KOPT-K1 (cell line): ENCODE results near the gene SLC9A2.

ENCODE experiments used
- H3K27ac ChIP-seq: fragments of 200-600 bp; sonication (generic); 2 replicates; pipeline ENCODE4 v1.5.1; 2016; ENCODE audit warnings: antibody characterized with exemption, mild to moderate bottlenecking, low read depth, low read length; ENCODE audit not compliant: poor library complexity, severe bottlenecking
- H3K36me3 ChIP-seq: fragments of 200-600 bp; sonication (generic); 2 replicates; pipeline ENCODE4 v1.5.1; 2017; ENCODE audit warnings: antibody characterized with exemption, mild to moderate bottlenecking, low read length, moderate library complexity; ENCODE audit not compliant: insufficient read depth
- H3K9me3 ChIP-seq: fragments of 200-600 bp; sonication (generic); 2 replicates; pipeline ENCODE4 v1.5.1; 2017; ENCODE audit warnings: antibody characterized with exemption, low read length, mild to moderate bottlenecking; ENCODE audit not compliant: insufficient read depth, poor library complexity, severe bottlenecking

SLC9A2 gene

GRCh38 chr2:102677244-102678215, 58.2 kb downstream of the SLC9A2 start:
- no peaks in the 10 kb centered on the region for H3K9me3 ChIP-seq
- no peak overlapping the region for H3K27ac ChIP-seq
- H3K36me3 ChIP-seq: no peaks in the 10 kb centered on the region

DNA sequence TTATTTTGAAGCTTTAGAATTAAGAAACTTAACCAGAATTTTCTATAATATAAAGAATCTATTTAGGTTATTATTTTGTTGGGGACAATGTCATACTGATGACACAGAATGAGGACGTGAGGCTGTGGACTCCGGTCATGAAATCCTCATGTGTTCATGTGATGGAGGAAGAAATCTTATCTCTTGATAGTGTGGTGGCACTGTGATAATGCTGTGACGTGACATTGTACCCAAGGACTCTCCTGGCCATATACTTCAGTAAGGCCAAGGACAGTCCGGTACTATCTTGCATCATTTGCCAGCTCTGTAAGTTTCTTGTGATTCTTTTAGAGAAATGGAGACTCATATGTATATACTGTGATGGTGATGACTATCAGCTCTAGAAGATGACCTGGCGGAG, 59.1 kb downstream of the SLC9A2 start:
- Histone ChIP-seq H3K36me3 (no peaks in the 10 kb centered on the region), H3K27ac (no peak overlapping the region), H3K9me3 (no peaks in the 10 kb centered on the region)

GRCh38 chr2:102686479-102687439, 67.4 kb downstream of the SLC9A2 start:
- Histone ChIP-seq H3K9me3 (no peaks in the 10 kb centered on the region), H3K36me3 (no peaks in the 10 kb centered on the region), H3K27ac (no peak overlapping the region)

DNA sequence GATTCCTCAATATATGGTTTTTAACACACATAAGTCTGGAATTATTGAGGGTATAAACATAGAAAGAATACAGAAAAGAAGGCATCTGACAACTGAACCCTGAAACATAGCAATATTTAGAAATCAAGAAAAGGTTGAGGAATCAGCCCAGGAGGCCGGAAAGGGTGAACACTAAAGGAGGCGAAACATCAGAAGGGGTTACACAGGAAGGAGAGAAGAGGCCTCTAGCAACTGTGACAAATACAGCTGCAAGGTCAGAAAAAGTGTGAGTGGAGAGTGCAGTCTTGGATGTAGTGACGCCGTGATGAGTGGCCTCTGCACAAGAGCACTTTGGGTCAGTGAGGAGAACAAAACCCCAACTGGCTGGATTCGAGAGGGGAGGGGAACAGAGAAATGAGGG, 70.7 kb downstream of the SLC9A2 start:
- no peaks in the 10 kb centered on the region for H3K9me3 ChIP-seq
- no peak overlapping the region for H3K27ac ChIP-seq

DNA sequence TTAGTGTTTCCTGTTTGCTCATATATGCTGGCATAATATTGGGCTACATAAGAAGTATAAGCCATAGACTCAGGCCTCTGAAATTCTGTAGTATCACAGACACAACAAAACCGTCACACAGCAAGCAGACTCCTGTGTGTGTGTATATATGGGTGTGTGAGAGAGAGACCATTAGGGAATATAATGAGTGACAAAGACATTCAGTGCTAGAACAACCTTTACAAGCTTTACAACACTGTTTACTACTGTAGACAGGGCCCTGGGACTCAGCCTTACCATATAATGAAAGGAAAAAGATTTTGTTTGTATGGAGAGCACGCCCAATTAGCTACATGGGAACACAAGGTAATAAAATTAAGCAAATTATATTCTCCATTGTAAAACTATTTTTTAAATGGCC, 77.1 kb downstream of the SLC9A2 start:
- Histone ChIP-seq H3K36me3 (no peaks in the 10 kb centered on the region), H3K27ac (no peak overlapping the region), H3K9me3 (no peaks in the 10 kb centered on the region)

More for the DNA sequence above, 70.7 kb downstream of the SLC9A2 start:
- no peaks in the 10 kb centered on the region for H3K36me3 ChIP-seq

- Histone ChIP-seq H3K9me3 (no peaks in the 10 kb centered on the region), H3K27ac (no peak overlapping the region), H3K36me3 (no peaks in the 10 kb centered on the region)
Observed at GRCh38 chr2:102698369-102699111, 79.2 kb downstream of the SLC9A2 start.

DNA sequence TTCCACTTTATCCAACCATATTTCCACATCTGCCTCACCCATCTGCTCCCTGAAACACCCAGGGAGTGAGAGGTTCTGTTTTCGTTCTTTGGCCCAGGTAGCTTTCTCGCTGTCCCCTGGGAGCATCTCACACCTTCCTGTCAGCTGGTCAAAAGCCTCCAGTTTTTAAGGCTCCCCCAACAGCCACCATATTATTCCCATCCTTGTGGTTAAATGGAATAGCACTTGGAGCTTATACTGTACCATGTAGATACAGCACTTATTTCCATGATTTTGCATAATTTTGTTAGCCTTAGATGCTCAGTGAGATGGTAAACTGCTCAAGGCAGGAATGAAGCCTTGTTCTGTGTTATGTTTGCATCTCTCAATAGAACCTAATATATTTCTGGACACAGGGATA, 84.0 kb downstream of the SLC9A2 start:
- Histone ChIP-seq H3K9me3 (no peaks in the 10 kb centered on the region), H3K27ac (no peak overlapping the region), H3K36me3 (no peaks in the 10 kb centered on the region)

GRCh38 chr2:102703748-102704147, 84.4 kb downstream of the SLC9A2 start:
- Histone ChIP-seq H3K9me3 (no peaks in the 10 kb centered on the region), H3K27ac (no peak overlapping the region), H3K36me3 (no peaks in the 10 kb centered on the region)

DNA sequence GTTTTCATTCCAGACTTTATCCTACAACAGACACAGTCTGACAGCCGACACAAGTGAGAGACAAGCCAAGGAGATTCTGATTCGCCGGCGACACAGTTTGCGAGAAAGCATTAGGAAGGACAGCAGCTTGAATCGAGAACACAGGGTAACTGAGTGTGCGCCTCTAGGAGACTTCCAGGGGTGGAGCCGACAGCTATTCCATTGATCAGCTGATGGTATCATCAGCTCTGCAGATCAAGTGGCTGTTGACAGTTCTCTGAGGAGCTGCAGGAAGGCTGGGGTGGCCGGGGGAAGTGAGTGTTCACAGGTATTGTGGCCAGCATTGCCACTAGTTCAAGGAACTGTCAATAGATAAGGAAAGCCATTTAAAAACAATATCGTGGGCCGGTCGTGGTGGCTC, 85.2 kb downstream of the SLC9A2 start:
- Histone ChIP-seq H3K27ac (no peak overlapping the region), H3K36me3 (no peaks in the 10 kb centered on the region)

GRCh38 chr2:102707796-102708695, 88.7 kb downstream of the SLC9A2 start:
- Histone ChIP-seq H3K27ac (no peak overlapping the region), H3K36me3 (no peaks in the 10 kb centered on the region), H3K9me3 (no peaks in the 10 kb centered on the region)

More for the DNA sequence above, 85.2 kb downstream of the SLC9A2 start:
- H3K9me3 ChIP-seq: no peaks in the 10 kb centered on the region

- H3K27ac ChIP-seq: no peak overlapping the region
- no peaks in the 10 kb centered on the region for H3K36me3 ChIP-seq
- no peaks in the 10 kb centered on the region for H3K9me3 ChIP-seq
Observed at GRCh38 chr2:102708847-102709559, 89.7 kb downstream of the SLC9A2 start.

GRCh38 chr2:102717308-102718018, 98.1 kb downstream of the SLC9A2 start:
- H3K27ac ChIP-seq: no peak overlapping the region
- H3K36me3 ChIP-seq: peaks cover 61% of the 10 kb centered on the region
- no peaks in the 10 kb centered on the region for H3K9me3 ChIP-seq
